HUES48 (cell line): ENCODE results near the gene GLTP.

Experiments used
- H3K27ac ChIP-seq: one replicate; pipeline ENCODE4 v1.7.0; 2013; ENCODE audit warnings: low read depth, low read length, inconsistent platforms
- H3K27me3 ChIP-seq: 2 replicates; pipeline ENCODE4 v1.6.1; 2013; ENCODE audit warnings: mild to moderate bottlenecking, low read length; ENCODE audit not compliant: control insufficient read depth, insufficient read depth
- H3K36me3 ChIP-seq: 2 replicates; pipeline ENCODE4 v1.6.1; 2013; ENCODE audit warnings: low read length; ENCODE audit not compliant: control insufficient read depth, insufficient read depth
- H3K4me1 ChIP-seq: 2 replicates; pipeline ENCODE4 v1.6.1; 2013; ENCODE audit warnings: mild to moderate bottlenecking, low read length; ENCODE audit not compliant: control insufficient read depth, insufficient read depth
- H3K4me3 ChIP-seq: 2 replicates; pipeline ENCODE4 v1.5.1; 2013; ENCODE audit warnings: mild to moderate bottlenecking, low read depth, low read length
- H3K9ac ChIP-seq: 2 replicates; pipeline ENCODE4 v1.6.1; 2013; ENCODE audit warnings: mild to moderate bottlenecking, low read depth, low read length, moderate library complexity
- H3K9me3 ChIP-seq: 2 replicates; pipeline ENCODE4 v1.6.1; 2013; ENCODE audit warnings: low read length; ENCODE audit not compliant: control insufficient read depth, insufficient read depth

Gene GLTP

DNA sequence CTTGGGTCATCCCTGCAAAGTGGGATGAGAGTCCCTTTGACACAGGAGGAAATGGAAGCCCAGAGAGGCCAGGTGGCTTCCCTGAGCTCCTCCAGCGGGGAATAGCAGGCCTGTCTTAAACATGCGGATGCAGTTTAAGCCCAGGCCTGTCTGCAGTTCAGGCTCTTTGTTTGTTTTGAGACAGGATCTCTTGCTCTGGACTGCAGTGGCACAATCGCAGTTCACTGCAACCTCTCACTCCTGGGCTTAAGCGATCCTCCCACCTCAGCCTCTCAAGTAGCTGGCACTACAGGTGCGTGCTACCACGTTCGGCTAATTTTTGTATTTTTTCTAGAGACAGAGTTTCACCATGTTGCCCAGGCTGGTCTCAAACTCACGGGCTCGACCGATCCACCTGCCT, 50.7 kb downstream of the GLTP start:
- H3K9me3 ChIP-seq: no peaks in the 10 kb centered on the region
- H3K27me3 ChIP-seq: no peaks in the 10 kb centered on the region
- no peak overlapping the region for H3K9ac ChIP-seq
- H3K4me3 ChIP-seq: no peak overlapping the region
- H3K27ac ChIP-seq: no peak overlapping the region
- H3K4me1 ChIP-seq: peaks cover 5% of the 10 kb centered on the region; the same call in 1 of the 2 replicates
- no peaks in the 10 kb centered on the region for H3K36me3 ChIP-seq

DNA sequence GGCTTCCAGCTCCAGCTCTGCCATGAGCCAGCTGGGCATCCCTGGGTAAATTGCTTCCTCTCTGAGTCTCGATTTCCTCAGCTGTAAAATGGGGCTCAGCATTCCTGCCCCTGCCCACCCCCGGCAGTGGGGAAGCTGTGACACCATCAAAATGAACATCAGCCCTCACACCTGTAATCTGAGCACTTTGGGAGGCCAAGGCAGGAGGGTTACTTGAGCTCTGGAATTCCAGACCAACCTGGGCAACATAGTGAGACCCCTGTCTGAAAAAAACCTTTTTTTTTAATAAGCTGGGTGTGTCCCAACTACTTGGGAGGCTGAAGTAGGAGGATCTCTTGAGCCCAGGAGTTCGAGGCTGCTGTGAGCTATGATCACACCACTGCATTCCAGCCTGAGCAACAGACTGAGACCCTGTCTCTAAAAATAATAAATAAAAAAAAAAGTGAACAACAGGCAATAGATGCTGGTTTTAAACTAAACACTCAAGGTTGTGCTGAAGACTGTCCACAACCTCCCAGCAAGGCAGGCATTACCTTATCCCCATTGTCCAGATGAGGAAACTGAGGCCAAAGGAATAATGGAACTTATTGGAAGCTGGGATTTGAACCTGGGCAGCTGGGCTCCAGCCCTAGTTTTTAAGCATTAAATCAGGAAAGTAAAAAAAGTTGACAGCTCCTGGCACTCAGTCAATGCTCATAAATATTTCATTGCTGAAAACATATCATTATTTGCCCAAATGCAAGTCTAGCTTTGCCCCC, 51.4 kb downstream of the GLTP start:
- Histone ChIP-seq H3K4me3 (no peak overlapping the region), H3K4me1 (peaks cover 5% of the 10 kb centered on the region; the same call in 1 of the 2 replicates), H3K36me3 (no peaks in the 10 kb centered on the region), H3K9me3 (no peaks in the 10 kb centered on the region), H3K9ac (no peak overlapping the region), H3K27me3 (no peaks in the 10 kb centered on the region), H3K27ac (no peak overlapping the region)

DNA sequence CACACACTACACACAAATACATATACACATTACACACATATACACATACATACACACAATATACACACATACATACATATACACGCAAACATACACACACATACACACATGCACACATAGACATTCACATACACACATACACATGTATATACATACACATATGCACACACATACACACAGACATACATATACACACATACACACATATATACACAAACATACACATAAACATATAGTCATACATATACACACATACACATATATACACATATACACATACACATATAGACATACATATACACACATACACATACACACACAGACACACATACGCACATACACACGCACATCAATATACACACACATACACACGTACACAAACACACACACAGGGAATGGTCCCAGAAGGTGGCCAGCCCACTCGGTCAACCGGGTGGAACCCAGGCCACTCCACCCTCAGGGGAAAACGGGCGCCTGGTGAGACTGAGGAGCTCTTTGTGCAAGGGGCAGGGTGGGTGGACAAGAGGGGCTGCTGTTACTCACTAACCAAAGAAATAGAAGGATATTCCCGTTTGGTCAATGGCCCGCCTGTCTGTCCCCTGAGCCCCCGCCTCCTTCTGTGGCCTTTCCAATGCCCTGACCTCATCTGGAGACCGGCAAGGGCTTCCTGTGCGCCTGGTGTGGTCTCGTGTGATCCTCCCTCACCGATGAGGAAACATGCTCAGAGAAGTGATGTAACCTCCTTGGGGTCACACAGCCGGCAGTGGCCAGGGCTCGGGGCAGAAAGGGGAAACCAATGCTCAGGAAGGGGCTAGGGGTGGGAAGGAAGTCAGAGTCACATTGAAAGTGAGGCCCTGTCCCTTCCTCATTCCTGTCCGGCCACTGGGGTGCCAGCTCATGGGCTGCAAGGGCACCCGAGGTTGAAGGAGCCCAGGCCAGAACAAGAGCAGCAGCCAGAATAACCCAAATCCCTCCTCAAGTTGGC, 52.5 kb downstream of the GLTP start:
- Histone ChIP-seq H3K36me3 (no peaks in the 10 kb centered on the region), H3K27me3 (no peaks in the 10 kb centered on the region), H3K9ac (no peak overlapping the region), H3K4me1 (peaks cover 5% of the 10 kb centered on the region; the same call in 1 of the 2 replicates), H3K27ac (no peak overlapping the region), H3K4me3 (no peak overlapping the region), H3K9me3 (no peaks in the 10 kb centered on the region)

DNA sequence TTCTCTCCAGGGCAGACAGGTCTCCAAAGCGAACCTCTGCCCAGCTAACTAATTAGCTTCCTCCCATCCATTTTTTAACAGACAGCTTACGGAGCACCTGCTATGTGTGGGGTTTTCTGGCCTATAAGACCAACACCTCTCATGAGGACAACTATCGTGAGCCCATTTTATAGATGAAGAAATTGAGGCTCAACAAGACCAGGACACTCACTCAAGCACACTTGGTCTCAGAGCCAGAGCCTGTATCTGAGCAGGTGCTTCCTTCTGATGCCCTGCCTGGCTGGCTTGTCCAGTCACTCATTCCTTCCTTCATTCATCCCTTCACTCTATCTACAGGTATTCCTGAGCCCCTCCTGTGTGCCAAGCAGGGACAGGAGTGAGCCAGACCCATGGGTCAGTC, 53.3 kb downstream of the GLTP start:
- H3K9me3 ChIP-seq: no peaks in the 10 kb centered on the region

DNA sequence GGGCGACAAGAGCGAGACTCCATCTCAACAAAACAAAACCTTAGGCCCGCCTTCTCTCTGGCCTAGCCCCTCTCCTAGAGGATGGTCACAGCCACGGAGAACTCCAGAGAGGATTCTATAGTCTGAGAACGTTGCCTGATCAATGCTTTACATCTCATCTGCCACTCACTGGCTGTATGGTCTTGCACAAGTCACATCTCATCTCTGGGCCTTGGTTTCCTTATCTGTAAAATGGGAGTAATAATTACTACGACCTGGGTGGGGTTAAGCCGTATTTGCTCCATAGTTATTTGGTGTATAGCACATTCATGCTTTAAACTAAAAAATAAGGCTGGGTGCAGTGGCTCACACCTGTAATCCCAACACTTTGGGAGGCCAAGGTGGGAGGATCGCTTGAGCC, 55.6 kb downstream of the GLTP start:
- no peaks in the 10 kb centered on the region for H3K27me3 ChIP-seq
- H3K4me1 ChIP-seq: peaks cover 6% of the 10 kb centered on the region; the same call in 1 of the 2 replicates
- no peak overlapping the region for H3K27ac ChIP-seq
- no peaks in the 10 kb centered on the region for H3K9me3 ChIP-seq
- H3K9ac ChIP-seq: no peak overlapping the region
- no peak overlapping the region for H3K4me3 ChIP-seq
- H3K36me3 ChIP-seq: no peaks in the 10 kb centered on the region

More for the DNA sequence above, 53.3 kb downstream of the GLTP start:
- no peaks in the 10 kb centered on the region for H3K27me3 ChIP-seq
- no peaks in the 10 kb centered on the region for H3K36me3 ChIP-seq
- H3K4me3 ChIP-seq: no peak overlapping the region
- peaks cover 10% of the 10 kb centered on the region; the same call in 1 of the 2 replicates for H3K4me1 ChIP-seq
- no peak overlapping the region for H3K27ac ChIP-seq
- no peak overlapping the region for H3K9ac ChIP-seq

DNA sequence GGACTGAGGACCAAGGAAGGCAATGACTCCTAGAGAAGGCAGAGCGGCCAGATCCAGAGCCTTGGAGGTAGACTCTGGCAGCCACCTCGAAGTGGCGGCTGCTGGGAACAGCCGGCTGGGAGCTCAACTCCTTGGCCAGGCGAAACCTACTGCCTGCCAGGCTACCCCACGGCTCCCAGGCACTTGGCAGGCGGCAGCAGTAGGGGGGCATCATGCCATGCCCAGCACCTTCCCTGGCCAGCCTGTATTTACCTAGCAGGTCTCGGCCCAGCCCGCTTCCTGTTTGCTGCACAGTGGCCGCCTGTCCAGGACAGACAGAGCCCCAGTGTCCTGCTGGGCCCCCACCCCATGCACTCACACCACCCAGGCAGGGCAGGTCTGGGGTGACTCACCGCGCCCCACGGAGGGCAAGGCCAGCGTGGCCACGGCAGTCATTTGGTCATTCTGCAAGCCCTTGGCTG, 57.4 kb downstream of the GLTP start:
- Histone ChIP-seq H3K27me3 (no peaks in the 10 kb centered on the region), H3K36me3 (no peaks in the 10 kb centered on the region), H3K4me1 (peaks cover 6% of the 10 kb centered on the region; the same call in 1 of the 2 replicates), H3K9ac (no peak overlapping the region), H3K9me3 (no peaks in the 10 kb centered on the region), H3K4me3 (no peak overlapping the region), H3K27ac (no peak overlapping the region)

DNA sequence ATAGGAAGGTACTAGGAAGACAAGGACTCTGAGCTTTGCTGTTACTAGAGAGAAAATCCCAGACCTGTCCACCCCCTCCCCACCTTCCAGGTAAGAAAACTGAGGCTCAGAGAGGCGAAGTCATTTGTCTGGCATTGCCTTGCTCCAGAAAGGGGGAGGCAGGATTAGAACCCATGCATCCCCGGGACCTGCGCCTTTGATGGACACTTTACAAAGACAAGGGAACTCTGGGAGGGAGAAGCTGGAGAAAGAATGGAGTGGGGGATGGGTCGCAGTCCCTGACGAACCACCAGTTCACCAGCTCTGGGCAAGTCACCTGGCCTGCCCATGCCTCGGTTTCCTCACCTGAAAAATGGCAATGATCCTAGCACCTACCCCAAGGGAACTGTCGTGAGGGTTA, 57.9 kb downstream of the GLTP start:
- Histone ChIP-seq H3K9me3 (no peaks in the 10 kb centered on the region), H3K4me1 (peaks cover 6% of the 10 kb centered on the region; the same call in 1 of the 2 replicates), H3K9ac (no peak overlapping the region), H3K36me3 (no peaks in the 10 kb centered on the region), H3K27ac (no peak overlapping the region), H3K4me3 (no peak overlapping the region), H3K27me3 (no peaks in the 10 kb centered on the region)

DNA sequence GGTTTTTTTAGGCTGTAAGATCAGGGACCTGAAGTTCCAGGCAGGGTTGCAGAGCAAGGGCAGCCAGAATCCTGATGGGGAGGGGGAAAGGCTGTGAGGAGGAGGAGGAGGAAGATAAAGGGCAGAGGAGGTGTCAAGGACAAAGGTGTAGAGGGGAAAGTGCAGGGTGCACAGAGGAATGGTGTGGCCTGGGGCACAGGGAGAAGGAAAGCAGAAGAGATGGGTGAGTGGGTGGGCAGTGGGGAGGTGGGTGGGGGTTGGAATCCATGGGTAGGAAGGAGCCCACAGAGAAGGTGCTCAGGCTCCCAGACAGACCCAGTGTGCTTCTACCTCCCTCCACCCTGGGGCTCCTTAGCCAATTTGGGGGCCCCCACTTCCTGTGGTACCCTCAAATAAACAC, 58.4 kb downstream of the GLTP start:
- H3K27me3 ChIP-seq: no peaks in the 10 kb centered on the region
- H3K36me3 ChIP-seq: no peaks in the 10 kb centered on the region
- H3K4me1 ChIP-seq: peaks cover 6% of the 10 kb centered on the region; the same call in 1 of the 2 replicates
- H3K9ac ChIP-seq: no peak overlapping the region
- H3K27ac ChIP-seq: no peak overlapping the region
- H3K4me3 ChIP-seq: no peak overlapping the region
- no peaks in the 10 kb centered on the region for H3K9me3 ChIP-seq

DNA sequence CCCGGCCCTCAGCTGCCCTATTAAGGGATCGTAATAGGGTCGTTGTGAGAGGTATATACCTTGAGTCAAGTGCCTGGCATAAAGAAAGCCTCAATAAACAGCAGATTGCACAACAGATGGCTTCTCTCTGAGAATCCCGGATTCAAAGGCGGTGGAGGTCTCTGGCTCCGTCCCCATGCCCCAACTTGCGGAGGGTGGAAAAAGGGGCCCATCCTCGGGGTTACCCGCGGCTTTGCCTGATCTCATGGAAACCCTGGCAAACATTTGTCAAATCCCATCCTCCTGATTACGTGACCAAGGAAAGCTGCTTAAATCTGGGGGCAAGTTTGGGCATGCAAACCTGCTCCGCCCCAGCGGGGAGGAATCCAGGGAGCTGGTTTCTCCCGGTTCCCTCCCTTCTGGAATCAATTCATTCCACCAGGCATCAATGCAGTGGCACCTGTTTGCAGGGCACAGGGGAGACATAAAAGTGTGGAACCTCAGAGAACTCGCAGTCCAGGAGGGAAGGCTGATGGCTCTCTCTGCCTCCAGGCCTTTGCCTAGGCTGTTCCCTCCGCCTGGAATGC, 59.4 kb downstream of the GLTP start:
- no peak overlapping the region for H3K9ac ChIP-seq
- H3K4me1 ChIP-seq: peaks cover 6% of the 10 kb centered on the region; the same call in 1 of the 2 replicates
- H3K27ac ChIP-seq: no peak overlapping the region
- H3K27me3 ChIP-seq: no peaks in the 10 kb centered on the region
- no peak overlapping the region for H3K4me3 ChIP-seq
- no peaks in the 10 kb centered on the region for H3K36me3 ChIP-seq
- no peaks in the 10 kb centered on the region for H3K9me3 ChIP-seq

DNA sequence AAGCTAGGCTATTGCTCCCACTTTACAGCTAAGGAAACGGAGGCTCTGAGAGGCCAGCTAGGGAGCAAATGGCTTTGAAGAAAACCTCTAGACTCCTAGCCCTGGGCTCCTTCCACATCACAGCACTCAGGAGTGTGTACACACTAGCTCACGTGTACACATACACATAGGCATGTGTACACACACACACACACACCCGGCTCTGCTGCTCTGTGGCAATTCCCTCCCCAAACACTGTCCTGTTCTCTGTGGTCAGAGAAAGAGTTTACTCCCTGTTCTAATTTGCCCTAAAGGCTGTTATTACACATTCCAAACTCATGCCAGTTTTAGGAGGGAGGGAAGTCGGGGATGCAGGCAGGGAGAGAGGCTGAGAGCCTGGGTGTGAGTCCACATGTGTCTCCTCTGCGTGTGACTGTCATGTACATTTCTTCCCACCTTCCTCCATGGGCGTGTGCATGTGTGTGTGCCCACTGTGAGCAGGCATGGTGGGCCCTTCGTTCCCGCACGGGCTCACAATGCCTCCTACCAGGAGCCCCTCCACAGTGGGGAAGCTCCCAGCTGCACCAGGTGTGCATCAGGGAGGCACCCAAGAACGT, 61.3 kb downstream of the GLTP start:
- H3K4me3 ChIP-seq: no peak overlapping the region
- no peak overlapping the region for H3K27ac ChIP-seq
- no peaks in the 10 kb centered on the region for H3K27me3 ChIP-seq
- no peak overlapping the region for H3K9ac ChIP-seq
- H3K4me1 ChIP-seq: peaks cover 6% of the 10 kb centered on the region; the same call in 1 of the 2 replicates
- peaks cover 2% of the 10 kb centered on the region; the same call in 1 of the 2 replicates for H3K36me3 ChIP-seq
- no peaks in the 10 kb centered on the region for H3K9me3 ChIP-seq
